Cardiac muscle cell (in vitro differentiated cells and primary cell): ENCODE results near the gene CCDC33. TPM values are rescaled to one million over a fixed set of nuclear protein-coding genes. Genes with fewer than 3 reads are reported as not detected.

ENCODE experiments used
- DNase-seq, 2 donors: peaks; one replicate each; pipeline versions ENCODE4 v3.0.0 to v3.0.0-alpha.2; 2010 to 2017; ENCODE audit warnings: low read depth in 1 of 2, low spot score in 1 of 2
- H3K27ac ChIP-seq: fragments of 200-600 bp; sonication (generic); 2 replicates; pipeline ENCODE4 v1.5.1; 2016
- H3K27me3 ChIP-seq: fragments of 200-600 bp; sonication (generic); 2 replicates; pipeline ENCODE4 v1.6.0; 2016; ENCODE audit warnings: control low read depth
- H3K36me3 ChIP-seq: fragments of 200-600 bp; sonication (generic); 2 replicates; pipeline ENCODE4 v1.5.1; 2016; ENCODE audit warnings: control low read depth
- H3K4me1 ChIP-seq: fragments of 200-600 bp; sonication (generic); 2 replicates; pipeline ENCODE4 v1.8.1; 2017; ENCODE audit warnings: low read depth, mild to moderate bottlenecking, mixed run types
- H3K4me3 ChIP-seq: fragments of 200-600 bp; sonication (generic); 2 replicates; pipeline ENCODE4 v1.5.1; 2016; ENCODE audit warnings: mild to moderate bottlenecking
- H3K9me3 ChIP-seq: fragments of 200-600 bp; sonication (generic); 2 replicates; pipeline ENCODE4 v1.5.1; 2017; ENCODE audit warnings: low read depth, mild to moderate bottlenecking, control low read depth
- polyA plus RNA-seq: library from polyadenylated mRNA; unstranded; fragments of >200 nt; fragmentation: Nextera tagmentation; extraction: Ambion mirVana; gene quantifications from 2 replicates; pipeline ENCODE4 v1.2.1, GENCODE V29; 2016
- total RNA-seq: library from RNA; depleted of rRNA; stranded (reverse); fragments of >200 nt; gene quantifications from 2 replicates; pipeline ENCODE4 v1.2.3, GENCODE V29; 2016
- TF ChIP-seq, protein P1 (sequence below): IDR thresholded peaks from 2 replicates; pipeline ENCODE4 v1.5.1; 2012; ENCODE audit warnings: low read depth, mild to moderate bottlenecking, low read length

Gene CCDC33
- total and polyA plus RNA-seq, 2 experiments from 2014 or later = 3.1 to 9.5 TPM

DNA sequence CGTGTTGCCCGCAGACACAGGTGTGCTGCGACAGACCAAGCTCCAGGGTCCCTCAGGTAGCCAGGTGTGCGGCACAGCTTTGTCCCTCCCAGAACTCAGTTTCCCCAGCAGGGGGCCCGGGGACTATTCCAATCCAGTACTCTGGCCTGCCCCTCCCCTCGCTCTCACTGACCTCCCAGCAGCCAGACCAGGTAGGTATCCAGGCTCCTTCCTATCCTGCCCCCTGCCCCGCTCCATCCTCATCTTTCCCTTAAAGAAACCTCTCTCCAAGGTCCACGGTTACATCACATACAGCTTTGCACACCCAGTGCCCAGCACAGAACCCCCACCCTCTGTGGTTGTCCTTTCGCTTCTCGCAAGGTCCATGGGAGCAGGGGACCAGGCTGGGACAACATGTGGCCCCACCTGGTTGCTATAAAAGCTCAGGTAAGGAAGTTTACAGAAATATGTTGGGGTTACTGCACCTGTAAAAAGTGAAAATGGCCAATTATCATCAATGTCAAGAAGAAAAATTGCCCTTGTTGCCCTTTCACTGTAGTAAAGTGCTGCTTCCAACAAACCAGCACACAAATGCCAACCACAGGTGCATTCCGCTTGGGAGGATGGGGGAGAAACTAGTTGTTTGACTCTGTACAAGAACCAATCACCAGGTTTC, 138.6 kb downstream of the CCDC33 start:
- TF ChIP-seq, protein P1, sequence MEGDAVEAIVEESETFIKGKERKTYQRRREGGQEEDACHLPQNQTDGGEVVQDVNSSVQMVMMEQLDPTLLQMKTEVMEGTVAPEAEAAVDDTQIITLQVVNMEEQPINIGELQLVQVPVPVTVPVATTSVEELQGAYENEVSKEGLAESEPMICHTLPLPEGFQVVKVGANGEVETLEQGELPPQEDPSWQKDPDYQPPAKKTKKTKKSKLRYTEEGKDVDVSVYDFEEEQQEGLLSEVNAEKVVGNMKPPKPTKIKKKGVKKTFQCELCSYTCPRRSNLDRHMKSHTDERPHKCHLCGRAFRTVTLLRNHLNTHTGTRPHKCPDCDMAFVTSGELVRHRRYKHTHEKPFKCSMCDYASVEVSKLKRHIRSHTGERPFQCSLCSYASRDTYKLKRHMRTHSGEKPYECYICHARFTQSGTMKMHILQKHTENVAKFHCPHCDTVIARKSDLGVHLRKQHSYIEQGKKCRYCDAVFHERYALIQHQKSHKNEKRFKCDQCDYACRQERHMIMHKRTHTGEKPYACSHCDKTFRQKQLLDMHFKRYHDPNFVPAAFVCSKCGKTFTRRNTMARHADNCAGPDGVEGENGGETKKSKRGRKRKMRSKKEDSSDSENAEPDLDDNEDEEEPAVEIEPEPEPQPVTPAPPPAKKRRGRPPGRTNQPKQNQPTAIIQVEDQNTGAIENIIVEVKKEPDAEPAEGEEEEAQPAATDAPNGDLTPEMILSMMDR = no peak
- Histone ChIP-seq H3K4me3 (peak overlapping the region; percentile 51), H3K9me3 (no peaks in the 10 kb centered on the region), H3K4me1 (no peaks in the 10 kb centered on the region), H3K27me3 (no peaks in the 10 kb centered on the region), H3K27ac (no peak overlapping the region), H3K36me3 (no peaks in the 10 kb centered on the region)
- no peak for DNase-seq

DNA sequence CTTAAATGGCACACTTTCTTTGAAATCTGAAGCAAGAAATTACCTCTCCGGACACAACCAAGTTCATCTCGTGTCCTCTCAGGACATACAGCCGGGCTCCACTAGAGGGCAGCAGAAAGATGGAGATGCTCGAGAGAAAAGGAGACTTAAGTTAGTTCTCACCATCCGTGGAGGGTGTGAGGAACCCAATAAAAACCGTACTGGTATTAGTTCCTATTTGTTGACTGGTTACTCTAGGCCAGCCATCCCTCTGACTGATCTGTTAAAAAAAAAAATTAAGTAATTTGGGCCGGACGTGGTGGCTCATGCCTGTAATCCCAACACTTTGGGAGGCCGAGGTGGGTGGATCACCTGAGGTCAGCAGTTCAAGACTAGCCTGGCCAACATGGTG, 139.2 kb downstream of the CCDC33 start:
- DNase-seq = peak; percentile 86 to 88
- Histone ChIP-seq H3K27me3 (no peaks in the 10 kb centered on the region), H3K36me3 (no peaks in the 10 kb centered on the region), H3K4me1 (no peaks in the 10 kb centered on the region), H3K4me3 (no peak overlapping the region), H3K27ac (no peak overlapping the region), H3K9me3 (no peaks in the 10 kb centered on the region)
- TF ChIP-seq, protein P1 = peak; percentile 89

DNA sequence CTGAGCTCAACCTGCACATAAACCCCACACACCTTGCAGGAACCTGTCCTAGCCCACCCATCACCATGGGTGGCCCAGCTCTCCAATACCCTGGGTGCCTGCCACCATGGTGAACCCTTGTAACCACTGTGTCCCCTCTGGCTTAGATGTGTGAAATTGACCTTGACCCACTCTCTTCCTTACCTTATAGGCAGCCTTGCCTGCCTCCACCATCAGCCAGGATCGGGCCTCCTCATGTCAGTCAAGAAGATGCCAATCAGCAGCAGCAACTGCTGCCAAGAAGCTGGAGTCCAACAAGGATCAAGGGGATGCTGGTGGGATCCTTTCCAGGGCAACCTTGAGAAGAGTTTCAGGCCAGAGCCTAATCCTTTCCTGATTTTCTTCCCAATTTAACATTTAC, 140.1 kb downstream of the CCDC33 start:
- Histone ChIP-seq H3K4me1 (no peaks in the 10 kb centered on the region), H3K27me3 (no peaks in the 10 kb centered on the region), H3K27ac (no peak overlapping the region), H3K4me3 (no peak overlapping the region), H3K36me3 (no peaks in the 10 kb centered on the region), H3K9me3 (no peaks in the 10 kb centered on the region)
- DNase-seq = no peak
- TF ChIP-seq, protein P1 = no peak

DNA sequence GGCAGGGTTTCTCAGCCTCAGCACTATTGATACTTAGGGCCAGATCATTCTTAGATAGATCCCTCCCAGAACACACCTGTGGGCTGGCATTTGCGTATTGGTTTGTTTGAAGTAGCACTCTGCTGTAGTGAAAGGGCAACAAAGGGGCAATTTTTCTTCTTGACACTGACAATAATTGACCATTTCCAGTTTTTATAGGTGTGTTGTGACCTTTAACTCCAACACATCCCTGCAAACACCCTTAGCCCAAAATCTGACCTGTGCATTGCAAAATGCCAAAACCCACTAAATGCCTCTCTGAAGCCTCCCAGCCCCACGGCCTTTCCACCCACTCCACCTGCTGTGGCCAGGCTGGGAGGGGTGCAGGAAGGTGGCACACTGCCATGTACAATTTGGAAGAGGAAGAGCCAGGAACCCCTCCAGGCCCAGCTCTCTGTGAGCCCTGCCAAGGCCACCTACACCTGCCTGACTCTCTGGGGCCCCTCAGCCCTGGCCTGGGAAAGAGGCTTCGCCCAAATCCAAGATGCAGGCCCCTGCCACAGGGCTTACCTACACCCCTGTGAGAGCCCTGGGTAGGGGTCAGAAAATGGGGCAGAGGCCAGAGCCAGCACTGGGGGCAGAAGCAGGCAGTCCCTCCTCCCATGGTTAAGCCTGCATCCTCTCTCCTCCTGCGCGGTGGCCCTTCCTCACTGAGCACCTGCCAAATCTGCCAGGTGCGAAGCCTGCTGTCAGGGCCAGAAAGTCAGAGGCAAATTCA, 140.9 kb downstream of the CCDC33 start:
- H3K4me3 ChIP-seq = no peak overlapping the region
- no peaks in the 10 kb centered on the region for H3K36me3 ChIP-seq
- no peaks in the 10 kb centered on the region for H3K9me3 ChIP-seq
- no peak for DNase-seq
- TF ChIP-seq, protein P1 = no peak
- H3K27ac ChIP-seq = no peak overlapping the region
- no peaks in the 10 kb centered on the region for H3K4me1 ChIP-seq
- no peaks in the 10 kb centered on the region for H3K27me3 ChIP-seq

DNA sequence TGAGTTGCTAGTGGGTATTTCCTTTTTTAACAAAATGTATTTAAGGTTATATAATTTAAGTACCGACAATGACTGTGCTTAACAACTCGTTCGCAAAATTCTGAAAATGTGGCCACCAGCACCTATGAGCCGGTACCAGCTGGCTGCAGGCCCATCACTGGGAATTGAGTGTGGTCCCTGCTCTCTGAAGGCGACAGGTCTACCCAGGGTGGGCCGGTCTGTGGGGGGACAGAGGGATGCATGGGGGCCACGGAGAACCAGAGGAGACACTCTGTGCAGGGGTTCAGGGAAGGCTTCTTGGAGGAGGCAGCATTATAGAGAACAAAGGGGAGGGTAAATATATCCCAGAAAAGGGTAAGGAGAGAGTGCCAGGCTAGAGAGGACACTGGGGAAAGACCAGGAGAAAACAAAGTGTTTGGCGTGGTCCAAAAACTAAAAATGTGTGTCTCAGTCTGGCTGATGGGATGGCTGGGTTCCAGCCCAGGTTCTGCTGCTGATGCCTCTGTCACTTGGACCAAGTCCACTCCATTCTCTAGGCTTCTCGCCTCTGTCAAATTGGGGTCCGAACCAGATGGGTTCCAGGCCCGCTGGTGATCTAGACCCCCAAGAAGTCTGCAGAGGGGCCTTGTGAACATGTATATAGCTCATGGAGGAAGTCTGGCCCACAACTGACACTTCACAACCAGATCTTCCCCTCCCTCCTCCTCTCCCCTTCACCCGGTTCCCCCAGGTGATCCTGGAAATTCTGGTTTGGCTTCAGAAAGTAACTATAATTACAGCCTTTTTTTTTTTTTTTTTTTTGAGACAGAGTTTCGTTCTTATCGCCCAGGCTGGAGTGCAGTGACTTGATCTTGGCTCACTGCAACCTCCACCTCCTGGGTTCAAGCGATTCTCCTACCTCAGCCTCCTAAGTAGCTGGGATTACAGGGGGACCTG, 142.0 kb downstream of the CCDC33 start:
- H3K4me1 ChIP-seq = no peaks in the 10 kb centered on the region
- TF ChIP-seq, protein P1 = no peak
- no peak for DNase-seq
- no peaks in the 10 kb centered on the region for H3K36me3 ChIP-seq
- no peak overlapping the region for H3K4me3 ChIP-seq
- H3K27me3 ChIP-seq = no peaks in the 10 kb centered on the region
- H3K27ac ChIP-seq = no peak overlapping the region
- no peaks in the 10 kb centered on the region for H3K9me3 ChIP-seq
